CD14-positive monocyte (primary cell): Measurements from ENCODE around the gene ADAM19. TPM values are rescaled to one million over a fixed set of nuclear protein-coding genes. Genes with fewer than 3 reads are reported as not detected.

ENCODE experiments used
- DNase-seq, 3 donors: peaks; one replicate each; pipeline ENCODE4 v3.0.0-alpha.2; 2011 to 2022
- H2AFZ ChIP-seq: 2 replicates; pipeline ENCODE4 v1.6.0; 2012; ENCODE audit warnings: mild to moderate bottlenecking, low read depth, low read length, inconsistent platforms; ENCODE audit not compliant: insufficient read depth, poor library complexity, severe bottlenecking
- H3K27ac ChIP-seq, 2 donors: 1 replicate in 1 of 2; 2 replicates in 1 of 2; pipeline ENCODE4 v1.5.1; 2012 to 2013; ENCODE audit warnings: low read length in 2 of 2, control low read depth in 1 of 2, inconsistent platforms in 1 of 2, low read depth in 1 of 2, mild to moderate bottlenecking in 1 of 2
- H3K27me3 ChIP-seq, 2 donors: one replicate each; pipeline versions ENCODE4 v1.6.0 to v1.6.1; 2011 to 2013; ENCODE audit warnings: low read length in 2 of 2; ENCODE audit not compliant: control insufficient read depth in 2 of 2, insufficient read depth in 2 of 2
- H3K36me3 ChIP-seq, 2 donors: replicated peaks in 1 of 2; 1 replicate in 1 of 2; 2 replicates in 1 of 2; pipeline versions ENCODE4 v1.5.1 to v1.6.1; 2012 to 2013; ENCODE audit warnings: low read length in 2 of 2, control low read depth in 1 of 2, inconsistent platforms in 1 of 2, mild to moderate bottlenecking in 1 of 2; ENCODE audit not compliant: insufficient read depth in 2 of 2, control insufficient read depth in 1 of 2
- H3K4me1 ChIP-seq, 2 donors: 1 replicate in 1 of 2; 2 replicates in 1 of 2; pipeline versions ENCODE4 v1.5.1 to v1.6.1; 2012 to 2013; ENCODE audit warnings: low read length in 2 of 2, control low read depth in 1 of 2, inconsistent platforms in 1 of 2, mild to moderate bottlenecking in 1 of 2, moderate library complexity in 1 of 2; ENCODE audit not compliant: insufficient read depth in 2 of 2, control insufficient read depth in 1 of 2
- H3K4me2 ChIP-seq: replicated peaks from 2 replicates; pipeline ENCODE3; 2012; ENCODE audit warnings: low read length, moderate library complexity, mild to moderate bottlenecking; ENCODE audit not compliant: poor library complexity, severe bottlenecking; ENCODE audit errors: extremely low read depth
- H3K4me3 ChIP-seq, 3 experiments: fragments of 200-600 bp in 1 of 3; sonication (generic) in 1 of 3; replicated peaks in 1 of 3; 1 replicate in 2 of 3; 2 replicates in 1 of 3; pipeline ENCODE4 v1.5.1; 2011 to 2013; ENCODE audit warnings: low read length in 3 of 3, mild to moderate bottlenecking in 3 of 3, control low read depth in 2 of 3, low read depth in 2 of 3, inconsistent platforms in 1 of 3, moderate library complexity in 1 of 3
- H3K79me2 ChIP-seq: 2 replicates; pipeline ENCODE4 v1.6.0; 2012; ENCODE audit warnings: mild to moderate bottlenecking, control low read depth, inconsistent platforms, low read length, moderate library complexity; ENCODE audit not compliant: insufficient read depth
- H3K9ac ChIP-seq: 2 replicates; pipeline ENCODE4 v1.6.0; 2017; ENCODE audit warnings: low read length, mild to moderate bottlenecking; ENCODE audit not compliant: insufficient read depth, poor library complexity, severe bottlenecking
- H3K9me3 ChIP-seq, 2 donors: replicated peaks in 1 of 2; 1 replicate in 1 of 2; 2 replicates in 1 of 2; pipeline versions ENCODE4 v1.5.1 to v1.6.1; 2012 to 2013; ENCODE audit warnings: low read length in 2 of 2, control low read depth in 1 of 2; ENCODE audit not compliant: control insufficient read depth in 1 of 2, insufficient read depth in 1 of 2
- H4K20me1 ChIP-seq: 2 replicates; pipeline ENCODE4 v1.6.0; 2012; ENCODE audit warnings: mild to moderate bottlenecking, low read length, control low read depth, moderate library complexity; ENCODE audit not compliant: insufficient read depth
- H3K27ac Mint-ChIP-seq, 7 donors: one replicate each; pipeline ENCODE4 v1.8.0; 2020; ENCODE audit warnings: mild to moderate bottlenecking in 7 of 7, mixed read lengths in 7 of 7, moderate library complexity in 6 of 7, inconsistent platforms in 2 of 7
- H3K27me3 Mint-ChIP-seq, 3 donors: one replicate each; pipeline ENCODE4 v1.8.0; 2021 to 2022; ENCODE audit warnings: low read depth in 3 of 3, mild to moderate bottlenecking in 3 of 3, mixed read lengths in 3 of 3, moderate library complexity in 3 of 3, inconsistent platforms in 1 of 3
- H3K36me3 Mint-ChIP-seq, 2 donors: one replicate each; pipeline ENCODE4 v1.8.0; 2020; ENCODE audit warnings: mixed read lengths in 2 of 2, inconsistent platforms in 1 of 2, mild to moderate bottlenecking in 1 of 2
- H3K4me1 Mint-ChIP-seq: one replicate; pipeline ENCODE4 v1.8.0; 2020; ENCODE audit warnings: mild to moderate bottlenecking, mixed read lengths
- H3K4me3 Mint-ChIP-seq, 2 donors: one replicate each; pipeline ENCODE4 v1.8.0; 2020; ENCODE audit warnings: mild to moderate bottlenecking in 2 of 2, mixed read lengths in 2 of 2, moderate library complexity in 1 of 2
- H3K9me3 Mint-ChIP-seq, 7 donors: one replicate each; pipeline ENCODE4 v1.8.0; 2020 to 2022; ENCODE audit warnings: mixed read lengths in 7 of 7, mild to moderate bottlenecking in 6 of 7, moderate library complexity in 6 of 7, inconsistent platforms in 2 of 7
- WGBS: methylation state at CpG from one replicate; pipeline ENCODE4 v1.1.5; 2013; ENCODE audit warnings: missing lambda C conversion rate; ENCODE audit not compliant: insufficient coverage; 5-methylcytosine and 5-hydroxymethylcytosine counted together
- intact Hi-C, 2 donors: fragments of 100-400 bp; cut with micrococcal nuclease; formaldehyde crosslinking; loops; one replicate each; pipeline versions ENCODE4 v1.15.0 to v1.15.1; 2023
- polyA plus RNA-seq, 3 donors: library from polyadenylated mRNA; depleted of rRNA in 1 of 3; unstranded in 2 of 3; stranded (reverse) in 1 of 3; fragments of 300-500 nt in 2 of 3; fragments of >200 nt in 1 of 3; fragmentation: Illumina TruSeq in 2 of 3; gene quantifications; 1 replicate in 2 of 3; 2 replicates in 1 of 3; pipeline ENCODE4 v1.2.3, GENCODE V29; 2012 to 2021
- TF ChIP-seq, protein P1 (sequence below): fragments of 200-600 bp; IDR thresholded peaks from one replicate; pipeline ENCODE4 v1.8.0; 2022; ENCODE audit warnings: antibody characterized with exemption, mild to moderate bottlenecking

Gene ADAM19
- polyA plus RNA-seq, 3 donors, result 3.0 to 12.7 (median 6.2) TPM

DNA sequence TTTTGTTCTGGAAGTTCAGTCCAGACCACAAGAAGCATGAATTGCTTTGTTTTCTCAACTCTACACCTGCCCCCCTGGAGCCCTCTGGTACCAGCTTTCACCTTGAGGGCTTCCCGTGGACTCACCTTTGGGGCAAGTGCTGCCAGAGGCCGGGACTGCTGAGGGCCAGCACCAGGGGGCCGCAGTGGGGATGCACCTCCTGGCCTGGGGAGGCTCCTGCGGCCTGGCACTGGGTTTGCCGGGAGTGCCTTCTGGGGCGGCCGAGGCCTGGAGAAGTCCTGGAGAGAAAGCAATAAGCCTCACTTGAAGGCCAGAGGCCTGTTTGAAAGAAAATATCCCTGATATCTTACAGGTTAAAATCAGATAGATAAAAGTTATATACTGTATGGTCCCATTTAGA, 93.9 kb downstream of the ADAM19 start:
- Mint-ChIP-seq H3K4me3 (no peak overlapping the region), H3K27ac (no peak overlapping the region), H3K4me1 (peaks cover 21% of the 10 kb centered on the region), H3K9me3 (peaks cover 0 to 4% (median 0%) of the 10 kb centered on the region in 7 donors), H3K27me3 (peaks cover 0 to 4% (median 1%) of the 10 kb centered on the region in 3 donors), H3K36me3 (peaks cover 81 to 82% of the 10 kb centered on the region in 2 donors)
- Histone ChIP-seq H3K79me2 (no peaks in the 10 kb centered on the region), H3K4me3 (no peak overlapping the region), H2AFZ (no peak overlapping the region), H3K4me2 (no peak overlapping the region), H4K20me1 (peaks cover 24% of the 10 kb centered on the region), H3K36me3 (peaks cover 31 to 74% of the 10 kb centered on the region in 2 donors), H3K27ac (no peak overlapping the region), H3K9me3 (no peaks in the 10 kb centered on the region), H3K4me1 (peaks cover 18 to 19% of the 10 kb centered on the region in 2 donors), H3K27me3 (no peaks in the 10 kb centered on the region), H3K9ac (no peak overlapping the region)
- intact Hi-C loops, result no loop called here
- no peak for DNase-seq
- TF ChIP-seq, protein P1, sequence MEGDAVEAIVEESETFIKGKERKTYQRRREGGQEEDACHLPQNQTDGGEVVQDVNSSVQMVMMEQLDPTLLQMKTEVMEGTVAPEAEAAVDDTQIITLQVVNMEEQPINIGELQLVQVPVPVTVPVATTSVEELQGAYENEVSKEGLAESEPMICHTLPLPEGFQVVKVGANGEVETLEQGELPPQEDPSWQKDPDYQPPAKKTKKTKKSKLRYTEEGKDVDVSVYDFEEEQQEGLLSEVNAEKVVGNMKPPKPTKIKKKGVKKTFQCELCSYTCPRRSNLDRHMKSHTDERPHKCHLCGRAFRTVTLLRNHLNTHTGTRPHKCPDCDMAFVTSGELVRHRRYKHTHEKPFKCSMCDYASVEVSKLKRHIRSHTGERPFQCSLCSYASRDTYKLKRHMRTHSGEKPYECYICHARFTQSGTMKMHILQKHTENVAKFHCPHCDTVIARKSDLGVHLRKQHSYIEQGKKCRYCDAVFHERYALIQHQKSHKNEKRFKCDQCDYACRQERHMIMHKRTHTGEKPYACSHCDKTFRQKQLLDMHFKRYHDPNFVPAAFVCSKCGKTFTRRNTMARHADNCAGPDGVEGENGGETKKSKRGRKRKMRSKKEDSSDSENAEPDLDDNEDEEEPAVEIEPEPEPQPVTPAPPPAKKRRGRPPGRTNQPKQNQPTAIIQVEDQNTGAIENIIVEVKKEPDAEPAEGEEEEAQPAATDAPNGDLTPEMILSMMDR, result no peak
- 100% methylated on average over 4 of the region's 7 CpGs for WGBS

GRCh38 chr5:157481265-157481664, 94.3 kb downstream of the ADAM19 start:
- peaks cover 20% of the 10 kb centered on the region for H4K20me1 ChIP-seq
- H2AFZ ChIP-seq, result no peak overlapping the region
- DNase-seq, result no peak
- WGBS, result 91% methylated on average over 4 of the region's 4 CpGs
- TF ChIP-seq, protein P1, result no peak
- no peak overlapping the region for H3K4me3 Mint-ChIP-seq
- no peak overlapping the region for H3K4me3 ChIP-seq
- H3K27ac ChIP-seq, result no peak overlapping the region
- H3K27me3 Mint-ChIP-seq, result peaks cover 0 to 4% (median 1%) of the 10 kb centered on the region in 3 donors
- peaks cover 18 to 19% of the 10 kb centered on the region in 2 donors for H3K4me1 ChIP-seq
- H3K9me3 Mint-ChIP-seq, result peaks cover 0 to 4% (median 0%) of the 10 kb centered on the region in 7 donors
- no peaks in the 10 kb centered on the region for H3K27me3 ChIP-seq
- no peak overlapping the region for H3K9ac ChIP-seq
- H3K4me1 Mint-ChIP-seq, result peaks cover 21% of the 10 kb centered on the region
- H3K36me3 Mint-ChIP-seq, result peaks cover 77 to 79% of the 10 kb centered on the region in 2 donors
- H3K4me2 ChIP-seq, result no peak overlapping the region
- H3K79me2 ChIP-seq, result no peaks in the 10 kb centered on the region
- peaks cover 31 to 70% of the 10 kb centered on the region in 2 donors for H3K36me3 ChIP-seq
- peak overlapping the region in 1 of 7 donors; percentile 62 for H3K27ac Mint-ChIP-seq
- H3K9me3 ChIP-seq, result no peaks in the 10 kb centered on the region
- intact Hi-C loops, result no loop called here
